HG02938 (cell line): Measurements from ENCODE around the gene SEBOX.

ENCODE experiments used
- ATAC-seq: cut with Tn5 transposase; IDR thresholded peaks from one replicate; pipeline ENCODE4 v1.9.1; 2021; ENCODE audit warnings: mild to moderate bottlenecking, moderate library complexity; ENCODE audit not compliant: unreplicated experiment

Gene SEBOX, protein sequence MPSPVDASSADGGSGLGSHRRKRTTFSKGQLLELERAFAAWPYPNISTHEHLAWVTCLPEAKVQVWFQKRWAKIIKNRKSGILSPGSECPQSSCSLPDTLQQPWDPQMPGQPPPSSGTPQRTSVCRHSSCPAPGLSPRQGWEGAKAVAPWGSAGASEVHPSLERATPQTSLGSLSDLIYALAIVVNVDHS

DNA sequence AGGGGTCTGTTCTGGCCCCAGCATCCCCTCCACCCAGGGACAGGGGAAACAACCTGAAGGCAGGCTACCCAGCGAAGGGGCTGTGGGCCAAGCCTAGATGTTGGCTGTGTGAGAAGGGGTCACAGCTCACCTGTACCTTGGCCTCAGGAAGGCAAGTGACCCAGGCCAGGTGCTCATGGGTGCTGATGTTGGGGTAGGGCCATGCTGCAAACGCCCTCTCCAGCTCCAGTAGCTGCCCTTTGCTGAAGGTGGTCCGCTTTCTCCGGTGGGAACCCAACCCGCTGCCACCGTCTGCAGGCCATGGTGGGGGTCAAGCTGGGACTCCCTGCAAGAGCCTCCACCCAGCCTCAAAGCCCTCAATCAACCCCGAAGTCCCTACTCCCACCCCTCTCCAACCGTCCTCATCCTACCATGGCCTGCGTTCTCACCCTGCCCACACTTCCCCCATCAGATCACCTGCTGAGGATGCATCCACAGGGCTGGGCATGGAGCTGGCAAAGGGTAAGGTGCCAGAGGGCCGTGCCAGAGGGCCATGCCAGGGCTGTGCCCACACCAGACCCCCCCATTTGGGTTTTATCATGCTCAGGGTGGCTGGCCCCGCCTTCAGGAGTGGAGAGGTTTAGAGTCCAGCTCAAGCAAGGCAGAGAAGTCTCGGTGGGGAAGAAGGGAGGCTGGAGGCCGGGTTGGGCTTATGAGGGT lies at the start of gene SEBOX:
TSS of gene SEBOX (minus strand) at position 535 of the 699 bp plus-strand sequence. CDS start at position 487, 48 bp downstream.
- ATAC-seq = no peak

DNA sequence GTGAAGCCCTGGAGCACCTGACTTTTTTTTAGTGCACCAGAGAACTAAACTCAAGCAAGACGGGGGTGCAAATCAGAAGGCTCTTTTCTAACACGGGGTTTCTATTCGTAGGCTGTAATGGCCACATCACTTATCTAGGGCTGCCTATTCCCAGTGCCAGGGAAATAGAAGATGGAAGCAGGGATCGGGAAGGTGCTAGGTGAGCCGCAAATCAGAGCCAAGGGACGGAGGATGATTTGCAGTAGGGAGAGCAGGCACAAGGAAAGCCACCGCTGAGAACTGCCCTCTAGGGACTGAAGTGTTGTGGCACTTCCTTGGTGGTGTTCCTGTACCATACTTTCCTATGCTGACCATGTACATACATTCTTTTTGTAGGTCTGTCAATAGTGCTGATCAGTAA lies 48.8 kb upstream of the SEBOX start:
- no peak for ATAC-seq

DNA sequence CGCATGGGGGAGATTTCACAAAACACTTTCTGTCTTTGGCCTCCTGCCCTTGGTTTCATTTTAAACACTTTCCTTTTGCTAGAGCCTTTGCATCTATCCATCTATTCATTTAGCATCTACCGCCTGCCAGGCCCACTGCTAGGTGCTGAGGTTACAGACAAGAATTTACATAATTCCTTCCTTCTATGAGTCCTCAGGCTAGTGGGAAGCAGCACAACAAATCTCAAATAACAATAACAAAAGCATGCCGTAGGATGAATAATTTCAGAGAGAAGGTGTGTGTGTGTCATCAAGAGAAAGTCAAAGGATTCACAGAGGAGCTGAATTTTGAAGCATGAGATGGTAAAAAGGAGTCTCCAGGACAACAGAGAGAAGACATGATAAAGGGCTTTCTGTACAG lies 47.1 kb upstream of the SEBOX start:
- ATAC-seq = no peak

DNA sequence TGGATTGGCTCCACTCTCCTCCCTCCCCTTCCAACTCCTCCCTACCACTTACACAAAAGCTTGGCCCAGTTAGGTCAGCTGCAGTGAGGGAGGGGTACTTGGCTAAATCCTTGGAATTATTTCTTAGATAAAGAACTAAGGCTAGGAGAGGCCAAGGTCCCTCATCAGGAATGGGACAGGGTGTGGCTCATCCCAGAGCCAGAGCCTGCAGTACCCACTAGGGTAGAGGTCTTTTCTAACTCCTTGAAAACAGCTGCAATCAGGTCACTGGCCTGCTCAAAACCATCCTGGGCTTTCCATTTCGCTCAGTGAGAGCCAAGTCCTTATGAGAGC lies 42.9 kb upstream of the SEBOX start:
- no peak for ATAC-seq

DNA sequence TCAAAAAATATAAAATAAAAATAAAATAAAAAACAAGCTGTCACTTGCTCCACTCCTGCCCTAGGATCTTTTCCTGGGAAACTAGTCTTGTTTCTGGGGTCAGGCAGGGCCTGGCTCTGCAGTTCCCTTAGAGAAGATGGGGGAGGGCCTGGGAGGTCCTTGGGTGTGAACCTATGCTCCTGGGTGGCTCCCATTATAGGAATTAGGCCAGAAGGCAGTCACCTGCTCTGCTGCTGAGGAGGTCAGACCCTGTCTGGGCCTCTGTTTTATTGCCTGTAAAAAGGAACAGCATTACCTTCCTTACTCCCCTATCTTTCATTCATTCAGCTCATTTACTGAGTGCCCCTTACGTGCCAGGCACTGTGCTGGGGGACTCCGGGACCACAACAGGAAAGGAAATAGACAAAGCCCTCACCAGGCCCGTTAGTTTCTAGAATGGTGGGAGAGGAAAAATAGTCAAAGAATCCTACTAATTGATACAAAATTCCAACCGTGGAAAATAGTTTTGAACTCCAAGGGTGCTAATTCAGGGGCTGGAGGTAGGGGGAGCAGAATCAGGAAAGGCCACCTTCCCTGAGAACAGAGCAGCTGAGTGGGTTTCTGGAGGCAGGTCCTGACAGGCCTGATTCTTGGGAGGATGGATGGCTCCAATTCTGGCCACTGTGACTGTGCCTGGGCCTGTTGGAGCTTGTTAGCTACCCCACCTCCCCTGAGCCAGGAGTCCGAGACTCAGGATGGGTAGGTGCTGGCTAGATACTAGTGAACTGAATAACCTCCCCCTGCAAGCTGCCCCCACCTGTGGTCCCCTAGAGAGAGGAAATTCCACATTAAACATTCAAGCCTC lies 42.4 kb upstream of the SEBOX start:
- ATAC-seq = no peak

DNA sequence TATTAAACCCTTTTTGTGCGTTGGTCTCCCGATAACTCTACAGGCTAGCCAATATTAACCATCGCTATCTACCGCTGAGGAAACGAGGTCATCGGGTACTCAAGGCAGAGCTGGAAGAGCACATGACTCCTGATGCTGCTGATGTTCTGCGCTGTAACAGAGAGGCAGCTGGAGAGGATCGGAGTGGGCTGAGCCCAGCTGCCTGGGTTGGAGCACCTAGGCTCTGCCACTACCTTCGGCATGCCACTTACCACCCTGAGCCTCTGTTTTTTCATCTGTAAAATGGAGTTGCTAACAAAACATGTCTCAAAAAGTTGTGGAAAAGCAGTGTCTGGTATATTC lies 41.4 kb upstream of the SEBOX start:
- ATAC-seq = no peak

DNA sequence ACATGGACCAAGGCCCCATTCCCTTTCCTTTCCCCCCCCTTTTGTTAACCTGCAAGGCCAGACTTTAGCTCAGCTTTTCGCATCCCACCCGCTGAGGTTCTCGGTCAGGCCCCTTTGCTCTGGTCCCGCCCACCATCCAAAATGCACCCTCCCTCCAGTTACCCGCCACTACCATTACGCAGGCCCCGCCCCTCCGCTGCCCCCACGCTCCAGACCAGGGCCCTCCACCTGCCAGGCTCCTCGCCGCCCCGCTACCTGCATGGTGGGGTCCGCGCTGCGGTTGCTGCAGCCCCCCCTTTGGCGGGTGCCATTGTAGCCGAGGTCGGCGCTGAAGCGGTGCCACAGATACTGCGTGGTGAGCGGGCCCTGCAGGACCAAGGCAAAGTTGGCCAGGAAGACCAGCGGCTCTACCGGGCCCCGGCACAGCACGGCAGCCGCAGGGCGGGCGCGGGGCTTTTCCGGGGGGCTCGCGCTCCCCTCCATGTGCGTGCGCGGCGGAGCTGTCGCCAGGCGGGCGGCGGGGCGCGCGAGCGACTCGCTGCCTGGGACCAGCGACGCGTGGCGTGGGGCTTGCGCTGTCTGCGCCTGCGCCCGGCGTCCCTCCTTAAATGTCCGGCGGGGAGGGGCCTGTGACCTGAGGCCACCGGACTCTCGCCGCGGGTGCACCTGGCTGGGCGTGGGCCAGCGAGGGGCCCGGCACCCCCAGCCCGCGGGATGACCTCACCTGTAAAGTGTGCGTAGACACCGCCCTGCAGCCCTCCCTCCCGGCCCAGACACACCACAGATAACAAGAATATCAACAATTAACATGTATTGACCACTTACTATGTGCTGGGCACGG lies 40.9 kb upstream of the SEBOX start, which contains the start of gene SLC46A1:
TSS of gene SLC46A1 (minus strand) at position 581 of the 841 bp plus-strand sequence. CDS start at position 483, 98 bp downstream.
- ATAC-seq = no peak

DNA sequence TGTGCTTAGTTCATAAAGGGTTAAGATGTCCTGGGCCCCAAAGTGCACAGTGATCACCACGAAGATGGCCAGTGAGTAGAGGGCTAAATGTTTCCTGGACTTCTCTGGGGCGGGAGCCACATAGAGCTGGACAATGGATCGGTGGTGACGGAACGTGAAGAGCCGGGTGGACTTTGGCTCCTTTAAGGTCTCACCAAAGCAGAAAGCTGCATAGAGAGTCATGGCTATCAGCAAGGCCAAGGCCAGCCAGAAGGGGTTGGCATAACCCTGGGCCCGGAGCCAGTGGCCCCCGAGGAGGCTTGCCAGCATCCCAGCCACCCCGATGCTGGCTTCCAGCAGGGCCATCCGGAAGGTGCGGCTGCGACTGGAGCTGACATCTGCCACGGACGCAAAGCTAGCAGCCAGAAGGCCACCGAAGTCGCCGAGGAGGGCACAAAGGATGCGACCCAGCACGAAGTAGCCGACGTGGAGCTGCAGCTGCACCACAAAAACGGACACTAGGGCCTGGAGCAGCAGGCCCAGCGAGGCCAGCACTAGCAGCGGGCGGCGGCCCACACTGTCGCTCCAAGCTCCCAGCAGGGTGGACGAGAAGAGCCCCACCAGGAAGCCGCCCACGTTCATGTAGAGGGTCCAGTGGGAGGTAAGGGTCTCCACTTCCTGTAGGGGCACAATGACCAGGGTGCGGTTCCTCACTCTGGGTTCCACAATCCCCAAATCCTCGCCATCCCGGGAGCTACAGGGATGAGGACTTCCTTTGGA lies 40.0 kb upstream of the SEBOX start:
- ATAC-seq = no peak

DNA sequence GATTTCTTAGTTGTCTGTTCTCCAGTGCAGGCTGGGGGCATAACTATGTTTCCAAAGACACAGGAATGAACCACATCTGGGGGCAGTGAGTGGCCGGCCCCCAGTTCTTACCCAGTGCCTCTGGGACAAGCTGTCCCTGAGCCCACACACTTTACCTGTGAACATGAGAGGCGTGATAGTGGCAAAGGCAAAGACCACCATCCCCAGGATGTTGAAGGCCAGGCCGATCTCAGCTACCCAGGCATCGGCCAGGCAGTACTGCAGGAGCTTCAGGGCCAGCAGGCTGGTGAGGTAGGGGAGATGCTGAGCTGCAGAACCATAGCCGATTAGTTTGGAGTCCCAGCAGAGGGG lies 39.4 kb upstream of the SEBOX start:
- no peak for ATAC-seq

DNA sequence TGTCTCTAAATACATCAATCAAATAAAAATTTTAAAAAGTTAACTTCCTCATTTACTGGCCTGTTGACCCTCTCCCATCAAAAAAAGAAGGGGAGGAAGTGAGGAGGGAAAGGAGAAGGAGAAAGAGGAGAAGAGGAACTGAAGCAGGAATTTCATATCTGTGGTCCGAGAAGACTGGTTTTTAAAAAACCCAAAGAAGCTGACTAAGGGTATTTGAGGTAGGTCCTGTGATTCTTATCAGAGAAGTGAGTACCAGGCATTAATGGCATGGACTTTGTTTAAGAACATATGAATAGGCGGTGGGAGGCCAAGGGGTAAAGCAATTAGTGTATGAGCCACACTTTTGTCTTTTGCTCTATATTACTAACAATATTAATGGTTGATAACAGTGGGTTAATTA lies 39.0 kb upstream of the SEBOX start:
- no peak for ATAC-seq

DNA sequence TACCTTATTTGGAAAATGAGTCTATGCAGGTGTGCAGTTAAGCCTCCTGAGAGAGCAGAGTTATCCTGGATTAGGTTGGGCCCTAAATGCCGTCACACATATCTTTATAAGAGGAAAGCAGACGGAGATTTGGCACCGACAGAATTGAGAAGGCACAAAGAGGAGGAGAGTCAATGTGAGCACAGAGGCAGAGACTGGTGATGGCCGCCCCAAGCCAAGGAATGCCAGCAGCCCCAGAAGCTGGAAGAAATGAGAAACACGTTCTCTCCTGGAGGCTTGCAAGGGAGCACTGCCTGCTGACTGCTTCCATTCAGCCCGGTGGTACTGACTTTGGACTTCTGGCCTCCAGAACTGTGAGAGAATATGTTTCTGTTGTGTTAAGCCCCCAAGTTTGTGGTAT lies 37.8 kb upstream of the SEBOX start:
- no peak for ATAC-seq

DNA sequence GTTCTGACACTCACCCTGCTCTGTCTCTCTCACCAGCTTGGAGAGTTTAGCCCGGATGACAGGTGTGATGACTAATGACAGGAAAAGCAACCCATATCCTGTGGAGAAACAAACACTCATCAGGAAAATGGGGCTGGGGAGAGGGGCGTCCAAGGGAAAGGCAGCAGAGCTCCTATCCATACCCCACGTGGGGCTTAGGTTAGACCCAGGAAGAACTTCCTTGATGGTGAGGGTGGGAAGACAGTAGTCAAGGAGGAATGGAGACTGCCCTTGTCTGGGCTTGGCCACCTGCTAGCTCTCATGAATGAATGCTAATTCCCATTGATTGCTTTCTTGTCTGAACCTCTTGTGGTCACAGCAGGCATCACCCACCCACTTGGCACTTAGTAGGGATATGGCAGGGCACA lies 37.2 kb upstream of the SEBOX start:
- ATAC-seq = no peak

DNA sequence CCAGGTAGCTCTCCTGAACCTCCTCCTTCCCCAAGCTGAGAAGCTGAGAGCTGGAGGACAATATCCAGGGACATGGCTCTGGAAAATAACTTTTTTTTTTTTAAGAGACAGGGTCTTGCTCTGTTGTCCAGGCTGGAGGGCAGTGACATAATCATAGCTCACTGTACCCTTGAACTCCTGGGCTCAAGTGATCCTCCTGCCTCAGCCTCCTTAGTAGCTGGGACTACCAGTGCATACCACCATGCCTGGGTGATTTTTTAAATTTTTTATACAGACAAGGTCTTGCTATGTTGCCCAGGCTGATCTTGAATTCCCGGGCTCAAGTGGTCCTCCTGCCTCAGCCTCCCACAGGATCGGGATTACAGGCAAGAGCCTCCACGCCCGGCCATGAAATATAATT lies 34.8 kb upstream of the SEBOX start:
- no peak for ATAC-seq

DNA sequence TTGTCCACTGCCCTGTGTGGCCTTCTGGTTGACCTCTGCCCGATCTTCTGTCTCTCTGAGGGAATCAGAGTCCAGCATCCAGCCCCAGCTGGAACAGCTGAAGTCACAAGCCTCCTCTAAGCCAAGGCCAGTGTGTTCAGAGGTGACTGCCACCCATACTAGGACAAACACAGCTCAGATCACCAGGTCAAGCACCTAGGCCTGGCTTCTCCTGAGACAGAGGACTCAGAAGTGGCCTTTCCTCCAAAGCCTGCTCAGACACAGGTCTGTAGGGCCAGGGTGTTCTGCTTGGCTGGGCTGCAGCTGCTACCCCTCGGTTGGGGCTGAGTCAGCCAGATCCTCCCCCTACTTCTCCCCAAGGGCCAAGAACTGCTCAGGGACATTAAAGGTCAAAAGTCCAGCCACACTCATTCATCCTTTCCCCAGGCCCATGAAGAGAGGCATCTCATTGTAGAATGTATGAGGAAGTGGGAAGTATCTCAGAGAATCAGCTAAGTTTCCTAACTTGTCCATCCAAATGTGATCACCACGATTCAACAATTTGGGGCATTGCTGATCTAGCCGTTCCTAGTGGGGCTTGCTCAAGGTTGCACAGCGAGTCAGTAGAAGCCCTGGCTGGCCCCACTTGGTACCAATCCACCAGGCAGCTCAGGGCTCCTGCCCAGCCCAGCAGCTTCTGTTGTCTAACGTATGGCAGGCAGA lies 33.4 kb upstream of the SEBOX start:
- ATAC-seq = no peak

DNA sequence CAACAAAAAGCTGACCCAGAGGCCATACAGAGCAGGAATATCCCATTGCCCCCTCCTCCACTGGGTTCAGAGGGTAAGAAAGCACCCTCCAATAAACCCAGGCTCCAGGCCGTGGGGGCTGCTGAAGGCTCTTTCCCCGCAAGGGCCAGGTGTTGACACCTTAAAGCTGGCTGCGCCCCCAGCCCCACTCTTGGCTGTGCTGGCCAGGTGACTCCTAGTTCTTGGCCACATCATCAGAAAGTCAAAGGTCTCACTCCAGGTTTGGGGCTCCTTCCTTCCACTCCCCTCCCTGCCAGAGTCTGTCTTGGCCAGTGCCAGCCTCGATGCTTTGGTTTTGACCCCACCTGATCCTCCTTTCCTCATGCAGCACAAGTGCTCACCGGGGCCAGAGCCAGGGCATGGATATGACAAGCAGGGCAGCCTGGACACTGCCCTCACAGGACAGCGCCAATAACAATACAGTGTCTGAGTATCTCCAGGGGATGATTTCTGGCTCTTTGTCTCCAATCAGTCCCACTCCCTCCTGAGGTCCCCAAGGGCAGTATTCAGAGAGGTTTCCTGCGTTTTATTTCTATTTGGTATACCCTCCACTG lies 32.8 kb upstream of the SEBOX start:
- no peak for ATAC-seq

DNA sequence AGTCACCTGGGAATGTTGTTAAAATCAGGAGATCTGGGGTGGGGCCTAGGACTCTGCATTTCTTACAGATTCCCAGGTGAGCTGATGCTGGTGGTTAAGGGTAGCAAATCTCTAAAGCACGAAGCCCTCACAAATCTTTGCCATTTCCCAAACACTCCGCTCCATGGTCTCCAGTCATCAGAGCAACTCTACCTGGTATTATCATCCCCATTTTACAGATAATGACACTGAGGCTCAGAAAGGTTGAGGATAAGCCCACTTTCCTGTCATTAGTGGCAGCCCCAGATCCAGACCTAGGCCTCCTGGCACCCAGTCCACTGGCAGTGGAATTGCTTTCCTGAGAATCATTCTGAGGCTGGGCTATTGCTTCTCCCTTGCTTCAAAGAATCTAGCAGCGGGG lies 32.3 kb upstream of the SEBOX start:
- ATAC-seq = no peak

DNA sequence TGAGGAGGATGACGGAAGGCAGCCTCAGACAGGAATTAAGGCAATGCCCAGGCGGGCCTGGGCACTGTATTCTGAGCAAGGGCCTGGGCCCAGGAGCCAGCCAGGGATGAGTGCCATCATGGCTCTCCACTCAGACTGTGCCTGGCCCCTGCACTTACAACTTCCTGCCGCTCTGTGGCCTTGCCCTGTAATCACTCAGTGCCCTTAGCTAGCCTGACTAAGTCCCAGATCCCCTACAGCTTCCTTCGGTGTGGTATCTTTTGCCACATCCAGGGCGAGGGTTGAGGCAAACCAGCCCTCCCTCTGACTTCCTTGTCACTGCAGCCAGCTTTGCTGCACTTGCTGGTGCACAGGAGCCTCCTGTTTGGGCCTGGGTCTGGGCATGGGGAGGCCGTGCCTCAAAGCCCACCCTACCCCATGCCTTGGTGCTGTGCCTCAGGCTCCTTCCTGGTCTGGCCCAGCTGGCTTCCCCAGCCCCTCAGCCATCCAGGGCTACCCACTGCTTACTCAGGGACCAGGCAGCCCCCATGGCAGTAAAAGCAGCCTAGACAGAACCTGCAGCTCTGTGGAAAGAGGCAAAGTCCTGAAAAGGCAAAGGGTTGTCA lies 31.7 kb upstream of the SEBOX start:
- ATAC-seq = no peak

DNA sequence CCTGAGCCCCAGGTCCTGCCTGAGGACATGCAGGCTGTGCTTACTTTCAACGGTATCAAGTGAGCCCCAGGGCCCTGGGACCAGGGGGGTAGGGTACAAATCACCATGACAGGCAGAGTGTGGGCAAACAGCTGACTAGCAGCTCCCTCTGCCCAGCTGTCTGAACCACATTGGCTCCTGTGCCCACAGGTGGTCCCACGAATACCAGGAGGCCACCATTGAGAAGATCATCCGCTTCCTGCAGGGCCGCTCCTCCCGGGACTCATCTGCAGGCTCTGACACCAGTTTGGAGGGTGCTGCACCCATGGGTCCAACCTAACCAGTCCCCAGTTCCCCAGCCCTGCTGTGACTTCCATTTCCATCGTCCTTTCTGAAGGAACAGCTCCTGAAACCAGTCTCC lies 31.0 kb upstream of the SEBOX start:
- no peak for ATAC-seq

DNA sequence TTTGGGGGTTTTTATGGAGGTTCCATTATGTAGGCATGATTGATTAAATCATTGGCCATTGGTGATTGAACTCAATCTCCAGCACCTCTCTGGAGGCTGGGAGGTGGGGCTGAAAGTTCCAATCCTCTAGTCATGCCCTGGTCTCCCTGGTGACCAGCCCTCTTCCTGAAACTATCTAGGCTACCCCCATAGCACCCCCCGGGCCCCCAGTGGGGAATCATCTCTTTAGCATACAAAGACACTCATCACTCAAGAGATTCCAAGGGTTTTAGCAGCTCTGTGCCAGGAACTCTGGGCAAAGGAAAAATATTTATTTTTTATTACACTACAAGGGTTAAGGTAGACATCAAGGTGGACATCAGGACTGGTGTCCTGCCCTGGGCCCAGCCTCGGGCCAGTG lies 30.4 kb upstream of the SEBOX start:
- ATAC-seq = no peak
